HepG2 (cell line): ENCODE measurements around the gene HIF1AN. TPM values are rescaled to one million over a fixed set of nuclear protein-coding genes. Genes with fewer than 3 reads are reported as not detected.

Experiments
- ARNTL ChIP-seq: sonication (generic); formaldehyde crosslinking; IDR thresholded peaks from 2 replicates; pipeline ENCODE4 v1.4.0; 2020; ENCODE audit warnings: mild to moderate bottlenecking, missing genetic modification reagents
- CBX5 ChIP-seq: sonication (generic); formaldehyde crosslinking; IDR thresholded peaks from 2 replicates; pipeline ENCODE4 v1.4.0; 2020; ENCODE audit warnings: missing genetic modification reagents, borderline replicate concordance
- DMAP1 ChIP-seq: IDR thresholded peaks from 2 replicates; pipeline ENCODE4 v1.6.1; 2016
- ETV5 ChIP-seq: IDR thresholded peaks from 2 replicates; pipeline ENCODE4 v1.6.1; 2018; ENCODE audit warnings: missing biosample characterization, missing genetic modification reagents, inconsistent platforms, borderline replicate concordance
- HMGA1 ChIP-seq: sonication (generic); formaldehyde crosslinking; conservative IDR thresholded peaks from 2 replicates; pipeline ENCODE4 v1.4.0; 2020; ENCODE audit warnings: missing genetic modification reagents
- KAT7 ChIP-seq: IDR thresholded peaks from 2 replicates; pipeline ENCODE4 v1.6.1; 2018; ENCODE audit warnings: borderline replicate concordance, missing compliant biosample characterization
- POLR2A ChIP-seq, 2 experiments: IDR thresholded peaks; 2 replicates each; pipeline ENCODE4 v1.6.1; 2011; ENCODE audit warnings: low read depth in 2 of 2, low read length in 2 of 2, mild to moderate bottlenecking in 1 of 2, moderate library complexity in 1 of 2; ENCODE audit not compliant: insufficient read depth in 1 of 2
- RAD51 ChIP-seq: fragments of 450-650 bp; IDR thresholded peaks from 2 replicates; pipeline ENCODE4 v1.6.1; 2016; ENCODE audit warnings: borderline replicate concordance
- TCF7L2 ChIP-seq: IDR thresholded peaks from 2 replicates; pipeline ENCODE4 v1.6.1; 2011; ENCODE audit warnings: mild to moderate bottlenecking, low read depth, low read length, moderate library complexity
- ZNF12 ChIP-seq: sonication (generic); formaldehyde crosslinking; IDR thresholded peaks from 2 replicates; pipeline ENCODE4 v1.5.0; 2020; ENCODE audit warnings: missing genetic modification reagents
- ZNF234 ChIP-seq: sonication (generic); formaldehyde crosslinking; conservative IDR thresholded peaks from 2 replicates; pipeline ENCODE4 v1.5.1; 2020; ENCODE audit warnings: mild to moderate bottlenecking, missing genetic modification reagents
- ZNF251 ChIP-seq: sonication (generic); formaldehyde crosslinking; IDR thresholded peaks from 2 replicates; pipeline ENCODE4 v1.9.0; 2021; ENCODE audit warnings: mild to moderate bottlenecking, missing genetic modification reagents
- ZNF430 ChIP-seq: sonication (generic); formaldehyde crosslinking; IDR thresholded peaks from 2 replicates; pipeline ENCODE4 v1.9.0; 2021; ENCODE audit warnings: mild to moderate bottlenecking, missing genetic modification reagents
- ZNF552 ChIP-seq: sonication (generic); formaldehyde crosslinking; IDR thresholded peaks from 2 replicates; pipeline ENCODE4 v1.9.0; 2022; ENCODE audit warnings: missing genetic modification reagents, mild to moderate bottlenecking, borderline replicate concordance
- ZNF558 ChIP-seq: sonication (generic); formaldehyde crosslinking; IDR thresholded peaks from 2 replicates; pipeline ENCODE4 v1.9.0; 2022; ENCODE audit warnings: mild to moderate bottlenecking, missing genetic modification reagents, borderline replicate concordance
- ZNF619 ChIP-seq: sonication (generic); formaldehyde crosslinking; IDR thresholded peaks from 2 replicates; pipeline ENCODE4 v1.4.0; 2020; ENCODE audit warnings: mild to moderate bottlenecking, missing genetic modification reagents
- ZNF670 ChIP-seq: sonication (generic); formaldehyde crosslinking; IDR thresholded peaks from 2 replicates; pipeline ENCODE4 v1.8.0; 2022; ENCODE audit warnings: mild to moderate bottlenecking, missing genetic modification reagents, borderline replicate concordance
- ZSCAN12 ChIP-seq: sonication (generic); formaldehyde crosslinking; IDR thresholded peaks from 2 replicates; pipeline ENCODE4 v1.9.0; 2021; ENCODE audit warnings: mild to moderate bottlenecking, missing genetic modification reagents
- polyA plus RNA-seq, 8 experiments: library from polyadenylated mRNA; depleted of rRNA in 3 of 8; stranded (reverse) in 7 of 8; unstranded in 1 of 8; fragments of >200 nt; fragmentation: Illumina TruSeq in 4 of 8; extraction: Trizol in 4 of 8; gene quantifications; 2 replicates each; pipeline versions ENCODE4 v1.2.1 to v1.2.3, GENCODE V29; 2011 to 2016; ENCODE audit warnings: low read depth in 4 of 8, missing spikeins in 1 of 8, mixed read lengths in 1 of 8; ENCODE audit not compliant: insufficient read depth in 1 of 8
- total RNA-seq, 5 experiments: library from RNA; depleted of rRNA; stranded (reverse); fragments of >200 nt; fragmentation: Illumina TruSeq; extraction: Trizol; gene quantifications; 2 replicates each; pipeline ENCODE4 v1.2.3, GENCODE V29; 2016; ENCODE audit warnings: low read depth in 1 of 5
- TF ChIP-seq, protein P1 (sequence below): sonication (generic); formaldehyde crosslinking; IDR thresholded peaks from 2 replicates; pipeline ENCODE4 v1.5.1; 2020; ENCODE audit warnings: mild to moderate bottlenecking, missing genetic modification reagents, borderline replicate concordance
- TF ChIP-seq, protein P2 (sequence below): sonication (generic); formaldehyde crosslinking; IDR thresholded peaks from 2 replicates; pipeline ENCODE4 v1.8.0; 2023; ENCODE audit warnings: mild to moderate bottlenecking, missing genetic modification reagents
- TF ChIP-seq, protein P3 (sequence below): fragments of 450-650 bp; IDR thresholded peaks from 2 replicates; pipeline ENCODE4 v1.6.1; 2017; ENCODE audit warnings: mild to moderate bottlenecking
- TF ChIP-seq, protein P4 (sequence below): IDR thresholded peaks from 2 replicates; pipeline ENCODE4 v1.6.1; 2018; ENCODE audit warnings: missing genetic modification reagents

Gene HIF1AN
- total and polyA plus RNA-seq, 2 of the 13 experiments (the other 11 are each of a cell fraction or from before 2014, with no cell fraction given), result 8.6 to 10.7 TPM

DNA sequence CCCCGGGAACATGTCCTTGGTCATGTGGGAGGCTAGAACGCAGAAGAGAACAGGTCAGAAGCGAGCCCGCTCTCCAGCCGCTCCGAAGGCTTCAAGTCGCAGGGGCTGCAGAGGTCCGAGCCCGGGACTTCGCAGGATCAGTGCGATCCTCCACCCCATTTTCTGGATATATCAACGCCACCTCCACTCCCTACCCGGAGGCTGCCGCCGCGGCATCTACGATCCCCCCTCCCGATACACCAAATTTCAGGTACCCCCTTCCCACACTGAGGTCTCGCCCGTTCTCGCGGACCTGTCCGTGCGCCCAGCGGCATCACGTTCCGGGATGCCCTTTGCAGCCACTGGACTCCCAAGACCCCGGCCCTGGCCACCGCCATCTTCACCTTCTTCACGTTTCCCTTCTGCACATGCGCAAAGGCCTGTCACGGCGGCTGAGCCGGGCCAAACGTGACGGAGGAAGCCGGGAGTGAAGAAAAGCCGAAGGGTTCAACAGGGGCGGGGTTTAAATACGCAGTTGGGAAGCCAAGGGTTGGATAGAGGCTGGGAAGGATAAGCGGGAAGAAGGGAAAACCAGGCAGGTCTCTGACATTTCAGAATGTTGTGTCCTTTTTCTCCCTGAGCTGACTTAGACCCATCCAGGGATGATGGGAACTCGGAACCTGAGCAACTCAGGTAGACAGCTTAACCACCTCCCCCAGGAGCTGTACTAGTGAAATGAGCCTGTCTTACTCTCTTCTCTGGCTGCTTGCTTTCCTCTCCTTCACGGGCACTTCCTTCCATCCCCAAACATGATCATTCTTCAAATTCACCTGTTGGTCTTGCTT is 6.1 kb upstream of the HIF1AN start, which contains the start of gene NDUFB8 (continued):
- TF ChIP-seq, protein P1, sequence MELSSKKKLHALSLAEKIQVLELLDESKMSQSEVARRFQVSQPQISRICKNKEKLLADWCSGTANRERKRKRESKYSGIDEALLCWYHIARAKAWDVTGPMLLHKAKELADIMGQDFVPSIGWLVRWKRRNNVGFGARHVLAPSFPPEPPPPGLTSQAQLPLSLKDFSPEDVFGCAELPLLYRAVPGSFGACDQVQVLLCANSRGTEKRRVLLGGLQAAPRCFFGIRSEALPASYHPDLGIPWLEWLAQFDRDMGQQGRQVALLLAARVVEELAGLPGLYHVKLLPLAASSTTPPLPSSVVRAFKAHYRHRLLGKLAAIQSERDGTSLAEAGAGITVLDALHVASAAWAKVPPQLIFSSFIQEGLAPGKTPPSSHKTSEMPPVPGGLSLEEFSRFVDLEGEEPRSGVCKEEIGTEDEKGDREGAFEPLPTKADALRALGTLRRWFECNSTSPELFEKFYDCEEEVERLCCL (CRISPR knock-in tag), result no peak
- TF ChIP-seq ZNF619 (CRISPR knock-in tag) (no peak), ZNF430 (CRISPR knock-in tag) (peak; percentile 84; the same call in 1 of the 2 replicates), ZNF12 (no peak), DMAP1 (CRISPR knock-in tag) (peak; percentile 66; the same call in 1 of the 2 replicates), TCF7L2 (no peak), ZNF234 (CRISPR knock-in tag) (no peak), ZNF558 (CRISPR knock-in tag) (peak; percentile 41; the same call in 1 of the 2 replicates), POLR2A (IDR thresholded peaks at IDR 0.05; ENCODE audit: insufficient read depth in 1 of 2, low read depth in 2 of 2, low read length in 2 of 2) (peak; percentile 65 to 81; a peak in 3 of 4 replicates), ZSCAN12 (CRISPR knock-in tag) (no peak), ZNF251 (CRISPR knock-in tag) (no peak), CBX5 (CRISPR knock-in tag) (no peak), KAT7 (peak; percentile 67; the same call in 1 of the 2 replicates), RAD51 (no peak), ETV5 (CRISPR knock-in tag) (no peak), HMGA1 (no peak), ZNF552 (CRISPR knock-in tag) (no peak), ARNTL (peak; percentile 76; the same call in 1 of the 2 replicates), ZNF670 (0 out of 2 replicates have a peak, but pooled peaks have one; percentile 50)
- TF ChIP-seq, protein P2, sequence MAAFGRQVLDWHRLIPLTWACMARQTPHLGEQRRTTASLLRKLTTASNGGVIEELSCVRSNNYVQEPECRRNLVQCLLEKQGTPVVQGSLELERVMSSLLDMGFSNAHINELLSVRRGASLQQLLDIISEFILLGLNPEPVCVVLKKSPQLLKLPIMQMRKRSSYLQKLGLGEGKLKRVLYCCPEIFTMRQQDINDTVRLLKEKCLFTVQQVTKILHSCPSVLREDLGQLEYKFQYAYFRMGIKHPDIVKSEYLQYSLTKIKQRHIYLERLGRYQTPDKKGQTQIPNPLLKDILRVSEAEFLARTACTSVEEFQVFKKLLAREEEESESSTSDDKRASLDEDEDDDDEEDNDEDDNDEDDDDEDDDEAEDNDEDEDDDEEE (CRISPR knock-in tag), result no peak
- TF ChIP-seq, protein P3, sequence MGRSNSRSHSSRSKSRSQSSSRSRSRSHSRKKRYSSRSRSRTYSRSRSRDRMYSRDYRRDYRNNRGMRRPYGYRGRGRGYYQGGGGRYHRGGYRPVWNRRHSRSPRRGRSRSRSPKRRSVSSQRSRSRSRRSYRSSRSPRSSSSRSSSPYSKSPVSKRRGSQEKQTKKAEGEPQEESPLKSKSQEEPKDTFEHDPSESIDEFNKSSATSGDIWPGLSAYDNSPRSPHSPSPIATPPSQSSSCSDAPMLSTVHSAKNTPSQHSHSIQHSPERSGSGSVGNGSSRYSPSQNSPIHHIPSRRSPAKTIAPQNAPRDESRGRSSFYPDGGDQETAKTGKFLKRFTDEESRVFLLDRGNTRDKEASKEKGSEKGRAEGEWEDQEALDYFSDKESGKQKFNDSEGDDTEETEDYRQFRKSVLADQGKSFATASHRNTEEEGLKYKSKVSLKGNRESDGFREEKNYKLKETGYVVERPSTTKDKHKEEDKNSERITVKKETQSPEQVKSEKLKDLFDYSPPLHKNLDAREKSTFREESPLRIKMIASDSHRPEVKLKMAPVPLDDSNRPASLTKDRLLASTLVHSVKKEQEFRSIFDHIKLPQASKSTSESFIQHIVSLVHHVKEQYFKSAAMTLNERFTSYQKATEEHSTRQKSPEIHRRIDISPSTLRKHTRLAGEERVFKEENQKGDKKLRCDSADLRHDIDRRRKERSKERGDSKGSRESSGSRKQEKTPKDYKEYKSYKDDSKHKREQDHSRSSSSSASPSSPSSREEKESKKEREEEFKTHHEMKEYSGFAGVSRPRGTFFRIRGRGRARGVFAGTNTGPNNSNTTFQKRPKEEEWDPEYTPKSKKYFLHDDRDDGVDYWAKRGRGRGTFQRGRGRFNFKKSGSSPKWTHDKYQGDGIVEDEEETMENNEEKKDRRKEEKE, result no peak
- TF ChIP-seq, protein P4, sequence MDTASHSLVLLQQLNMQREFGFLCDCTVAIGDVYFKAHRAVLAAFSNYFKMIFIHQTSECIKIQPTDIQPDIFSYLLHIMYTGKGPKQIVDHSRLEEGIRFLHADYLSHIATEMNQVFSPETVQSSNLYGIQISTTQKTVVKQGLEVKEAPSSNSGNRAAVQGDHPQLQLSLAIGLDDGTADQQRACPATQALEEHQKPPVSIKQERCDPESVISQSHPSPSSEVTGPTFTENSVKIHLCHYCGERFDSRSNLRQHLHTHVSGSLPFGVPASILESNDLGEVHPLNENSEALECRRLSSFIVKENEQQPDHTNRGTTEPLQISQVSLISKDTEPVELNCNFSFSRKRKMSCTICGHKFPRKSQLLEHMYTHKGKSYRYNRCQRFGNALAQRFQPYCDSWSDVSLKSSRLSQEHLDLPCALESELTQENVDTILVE (CRISPR knock-in tag), result 0 out of 2 replicates have a peak, but pooled peaks have one; percentile 25
